Uterus (tissue), 2 donors: ENCODE data around the gene ZMAT5.

Experiments
- CTCF ChIP-seq, 4 experiments: fragments of 200-600 bp in 2 of 4; fragments of 450-650 bp in 2 of 4; sonication (generic) in 2 of 4; IDR thresholded peaks; one replicate each; pipeline ENCODE4 v1.5.1; 2016 to 2019; ENCODE audit warnings: antibody characterized with exemption in 4 of 4, mild to moderate bottlenecking in 2 of 4, moderate library complexity in 1 of 4
- POLR2A ChIP-seq, 2 donors: fragments of 450-650 bp; IDR thresholded peaks; one replicate each; pipeline ENCODE4 v1.6.1; 2016; ENCODE audit warnings: antibody characterized with exemption in 2 of 2, mild to moderate bottlenecking in 1 of 2, moderate library complexity in 1 of 2

DNA sequence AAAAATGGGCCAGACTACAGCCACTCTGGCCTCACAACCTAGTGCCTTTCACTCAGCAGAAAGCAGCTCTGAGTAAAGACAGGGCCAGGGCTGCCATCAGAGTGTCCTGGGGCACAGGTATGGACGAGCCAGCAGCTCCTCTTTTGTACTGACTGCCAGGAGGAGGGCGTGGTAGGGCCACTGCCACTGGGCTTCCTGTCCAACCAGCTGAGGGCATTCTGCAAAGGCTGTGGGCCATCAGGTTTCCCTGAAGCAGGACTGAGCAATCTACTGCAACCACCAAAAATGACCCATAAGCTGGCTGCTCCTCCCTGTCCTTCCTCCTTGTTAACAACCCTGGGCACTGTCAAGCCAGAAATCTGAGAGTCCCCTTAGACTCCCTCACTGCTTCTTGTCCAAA is 38.2 kb upstream of the ZMAT5 start:
- TF ChIP-seq POLR2A (IDR thresholded peaks at IDR 0.05): no peak
- TF ChIP-seq CTCF (IDR thresholded peaks at IDR 0.05): no peak
